ENCODE results near the gene TBC1D20.

TBC1D20 gene

DNA sequence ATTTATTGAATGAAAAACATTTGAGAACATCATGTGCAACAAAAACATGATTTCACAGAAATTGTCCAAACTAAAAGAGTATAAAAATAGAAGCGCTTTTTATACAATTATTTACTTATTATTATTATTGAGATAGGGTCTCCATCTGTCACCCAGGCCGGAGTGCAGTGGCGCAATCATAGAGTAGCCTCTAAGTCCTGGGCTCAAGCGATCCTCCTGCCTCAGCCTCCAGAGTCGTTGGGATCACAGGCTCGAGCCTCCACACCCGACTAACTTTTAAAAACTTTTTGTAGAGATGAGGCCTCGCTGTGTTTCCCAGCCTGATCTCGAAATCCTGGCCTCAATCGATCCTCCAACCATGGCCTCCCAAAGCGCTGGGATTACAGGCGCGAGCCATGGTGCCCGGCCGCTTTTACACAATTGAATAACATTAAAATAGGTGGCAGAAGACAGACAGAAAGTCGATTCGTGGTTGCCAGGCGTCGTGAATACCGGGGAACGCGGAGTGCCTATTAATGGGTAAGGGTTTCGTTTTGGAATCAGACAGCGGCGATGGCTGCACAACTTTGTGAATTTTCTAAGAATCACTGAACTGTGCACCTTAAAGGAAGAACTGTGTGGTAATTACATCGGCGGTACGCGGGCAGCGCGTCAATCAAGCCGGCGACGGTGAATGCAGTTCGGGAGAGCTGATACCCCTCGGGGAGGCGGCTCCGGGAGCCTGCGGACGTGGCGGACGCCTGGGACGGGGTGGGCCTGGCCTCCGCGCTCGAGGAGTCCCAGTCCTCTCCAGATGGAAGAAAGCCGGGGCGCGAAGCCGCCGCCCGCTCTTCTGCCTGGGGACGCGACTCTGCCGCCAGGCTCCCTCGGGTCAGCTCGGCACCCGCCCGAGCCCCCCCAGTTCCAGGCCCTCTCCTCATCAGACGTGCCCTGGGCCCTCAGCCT is 807 bp downstream of the TBC1D20 start:
- H2BK5ac ChIP-seq (ENCODE audit: low read depth, low read length, poor library complexity): peak overlapping the region; percentile 42
- H4K12ac ChIP-seq (ENCODE audit: low read depth, low read length): peak overlapping the region; percentile 6

DNA sequence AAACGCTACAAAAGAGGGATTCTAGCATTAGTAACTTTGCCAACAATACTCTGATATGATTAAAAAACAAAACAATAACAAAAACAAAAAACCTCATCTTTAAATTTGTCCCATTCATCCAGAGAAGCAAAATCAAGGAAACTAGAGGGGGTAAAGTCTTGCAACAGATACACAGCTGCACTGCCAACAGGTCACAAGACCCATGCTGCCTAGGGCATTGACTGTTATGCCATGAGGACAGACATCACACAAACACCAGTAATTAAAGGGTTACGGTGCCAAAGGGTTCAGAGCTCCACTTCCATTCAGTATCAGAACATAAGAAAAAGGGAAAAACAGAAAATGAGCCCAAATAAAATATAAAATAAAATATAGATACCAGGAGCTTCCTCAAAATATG is 1.6 kb downstream of the TBC1D20 start:
- Histone ChIP-seq H3K18ac (ENCODE audit: low read length) (no peak overlapping the region), H4K12ac (ENCODE audit: low read depth, low read length) (no peak overlapping the region), H3K4me3 (ENCODE audit: low read depth, low read length) (no peak overlapping the region), H3K14ac (ENCODE audit: low read length) (no peak overlapping the region), H3K27ac (ENCODE audit: low read depth, low read length) (no peak overlapping the region), H3K27me3 (ENCODE audit: insufficient read depth, low read length) (no peaks in the 10 kb centered on the region), H3K9me3 (ENCODE audit: insufficient read depth, low read depth, low read length) (no peaks in the 10 kb centered on the region), H4K91ac (ENCODE audit: low read depth, low read length) (no peak overlapping the region), H4K8ac (ENCODE audit: low read depth, low read length) (no peak overlapping the region), H3K79me1 (ENCODE audit: low read length) (peaks cover 10% of the 10 kb centered on the region), H3K4ac (ENCODE audit: low read depth, low read length) (peak overlapping the region; percentile 69), H3K79me2 (ENCODE audit: control insufficient read depth, insufficient read depth, low read length, poor library complexity) (peaks cover 11% of the 10 kb centered on the region), H2AK5ac (ENCODE audit: low read length) (no peak overlapping the region), H3K9ac (ENCODE audit: low read length) (peak overlapping the region; percentile 11), H2AFZ (ENCODE audit: insufficient read depth, low read length, poor library complexity) (no peak overlapping the region), H3K23ac (ENCODE audit: low read length) (no peak overlapping the region), H3K4me2 (ENCODE audit: low read length) (peak overlapping the region; percentile 13), H2BK120ac (ENCODE audit: insufficient read depth, low read length, poor library complexity) (no peak overlapping the region), H3K36me3 (ENCODE audit: control insufficient read depth in 1 of 2, insufficient read depth in 2 of 2, low read length in 2 of 2) (peaks cover 1 to 5% of the 10 kb centered on the region in 2 experiments), H3K4me1 (ENCODE audit: control insufficient read depth in 1 of 2, insufficient read depth in 2 of 2, low read length in 2 of 2) (peaks cover 3 to 11% of the 10 kb centered on the region in 2 experiments), H2BK12ac (ENCODE audit: low read length) (no peak overlapping the region), H2BK5ac (ENCODE audit: low read depth, low read length, poor library complexity) (no peak overlapping the region)
- no peak for DNase-seq
- no CpG with 5 or more reads among the region's 2 CpGs for WGBS (ENCODE audit: extremely low coverage, insufficient coverage, insufficient read length)

More for the DNA sequence above, 807 bp downstream of the TBC1D20 start:
- peak; percentile 38 to 57 for DNase-seq
- peak overlapping the region; percentile 89 for H3K27ac ChIP-seq (ENCODE audit: low read depth, low read length)
- no peaks in the 10 kb centered on the region for H3K9me3 ChIP-seq (ENCODE audit: insufficient read depth, low read depth, low read length)
- peaks cover 11% of the 10 kb centered on the region for H3K79me2 ChIP-seq (ENCODE audit: control insufficient read depth, insufficient read depth, low read length, poor library complexity)
- peaks cover 10% of the 10 kb centered on the region for H3K79me1 ChIP-seq (ENCODE audit: low read length)
- H4K91ac ChIP-seq (ENCODE audit: low read depth, low read length): peak overlapping the region; percentile 85
- H2AFZ ChIP-seq (ENCODE audit: insufficient read depth, low read length, poor library complexity): peak overlapping the region; percentile 14
- WGBS (ENCODE audit: extremely low coverage, insufficient coverage, insufficient read length): no CpG with 5 or more reads among the region's 60 CpGs
- peaks cover 3 to 11% of the 10 kb centered on the region in 2 experiments for H3K4me1 ChIP-seq (ENCODE audit: control insufficient read depth in 1 of 2, insufficient read depth in 2 of 2, low read length in 2 of 2)
- H3K23ac ChIP-seq (ENCODE audit: low read length): no peak overlapping the region
- peaks cover 1 to 5% of the 10 kb centered on the region in 2 experiments for H3K36me3 ChIP-seq (ENCODE audit: control insufficient read depth in 1 of 2, insufficient read depth in 2 of 2, low read length in 2 of 2)
- no peaks in the 10 kb centered on the region for H3K27me3 ChIP-seq (ENCODE audit: insufficient read depth, low read length)
- H2BK12ac ChIP-seq (ENCODE audit: low read length): no peak overlapping the region
- H3K18ac ChIP-seq (ENCODE audit: low read length): peak overlapping the region; percentile 91
- peak overlapping the region; percentile 87 for H4K8ac ChIP-seq (ENCODE audit: low read depth, low read length)
- H3K9ac ChIP-seq (ENCODE audit: low read length): peak overlapping the region; percentile 98
- H2AK5ac ChIP-seq (ENCODE audit: low read length): no peak overlapping the region
- peak overlapping the region; percentile 61 for H2BK120ac ChIP-seq (ENCODE audit: insufficient read depth, low read length, poor library complexity)
- peak overlapping the region; percentile 28 for H3K4ac ChIP-seq (ENCODE audit: low read depth, low read length)
- H3K14ac ChIP-seq (ENCODE audit: low read length): peak overlapping the region; percentile 91
- peak overlapping the region; percentile 86 for H3K4me2 ChIP-seq (ENCODE audit: low read length)
- peak overlapping the region; percentile 93 for H3K4me3 ChIP-seq (ENCODE audit: low read depth, low read length)

DNA sequence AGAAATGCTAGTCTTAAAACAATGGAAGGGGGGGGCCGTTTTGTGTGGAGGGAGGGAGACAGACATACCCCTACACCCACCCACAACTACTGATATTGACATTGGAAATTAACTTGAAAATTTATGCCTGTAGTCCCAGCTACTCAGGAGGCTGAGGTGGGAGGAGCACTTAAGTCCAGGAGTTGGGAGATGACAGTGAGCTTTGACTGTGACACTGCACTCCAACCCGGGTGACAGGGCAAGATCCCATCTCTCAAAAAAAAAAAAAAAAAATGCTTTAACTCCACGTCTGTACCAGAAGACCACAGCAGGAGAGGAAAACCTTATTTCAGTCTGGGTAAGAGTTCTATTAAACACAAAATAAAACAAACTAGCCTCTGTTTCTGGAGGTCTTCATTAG is 2.2 kb downstream of the TBC1D20 start:
- Histone ChIP-seq H2AFZ (ENCODE audit: insufficient read depth, low read length, poor library complexity) (no peak overlapping the region), H4K12ac (ENCODE audit: low read depth, low read length) (no peak overlapping the region), H2AK5ac (ENCODE audit: low read length) (no peak overlapping the region), H4K8ac (ENCODE audit: low read depth, low read length) (no peak overlapping the region), H3K36me3 (ENCODE audit: control insufficient read depth in 1 of 2, insufficient read depth in 2 of 2, low read length in 2 of 2) (peaks cover 1 to 5% of the 10 kb centered on the region in 2 experiments), H3K27me3 (ENCODE audit: insufficient read depth, low read length) (no peaks in the 10 kb centered on the region), H3K4me2 (ENCODE audit: low read length) (no peak overlapping the region), H2BK12ac (ENCODE audit: low read length) (no peak overlapping the region), H3K4me1 (ENCODE audit: control insufficient read depth in 1 of 2, insufficient read depth in 2 of 2, low read length in 2 of 2) (peaks cover 3 to 13% of the 10 kb centered on the region in 2 experiments), H3K23ac (ENCODE audit: low read length) (no peak overlapping the region), H2BK120ac (ENCODE audit: insufficient read depth, low read length, poor library complexity) (no peak overlapping the region), H3K9ac (ENCODE audit: low read length) (no peak overlapping the region), H4K91ac (ENCODE audit: low read depth, low read length) (no peak overlapping the region), H2BK5ac (ENCODE audit: low read depth, low read length, poor library complexity) (no peak overlapping the region), H3K27ac (ENCODE audit: low read depth, low read length) (no peak overlapping the region), H3K4me3 (ENCODE audit: low read depth, low read length) (no peak overlapping the region), H3K14ac (ENCODE audit: low read length) (no peak overlapping the region), H3K79me1 (ENCODE audit: low read length) (peaks cover 10% of the 10 kb centered on the region), H3K79me2 (ENCODE audit: control insufficient read depth, insufficient read depth, low read length, poor library complexity) (peaks cover 11% of the 10 kb centered on the region), H3K18ac (ENCODE audit: low read length) (no peak overlapping the region), H3K9me3 (ENCODE audit: insufficient read depth, low read depth, low read length) (no peaks in the 10 kb centered on the region), H3K4ac (ENCODE audit: low read depth, low read length) (peak overlapping the region; percentile 52)
- no CpG with 5 or more reads among the region's 3 CpGs for WGBS (ENCODE audit: extremely low coverage, insufficient coverage, insufficient read length)
- DNase-seq: no peak

GRCh38 chr20:458776-459175 is 3.6 kb downstream of the TBC1D20 start:
- Histone ChIP-seq H3K27ac (ENCODE audit: low read depth, low read length) (no peak overlapping the region), H3K14ac (ENCODE audit: low read length) (no peak overlapping the region), H3K4me1 (ENCODE audit: control insufficient read depth in 1 of 2, insufficient read depth in 2 of 2, low read length in 2 of 2) (peaks cover 3 to 15% of the 10 kb centered on the region in 2 experiments), H2AK5ac (ENCODE audit: low read length) (no peak overlapping the region), H3K23ac (ENCODE audit: low read length) (no peak overlapping the region), H4K91ac (ENCODE audit: low read depth, low read length) (no peak overlapping the region), H4K8ac (ENCODE audit: low read depth, low read length) (no peak overlapping the region), H2BK120ac (ENCODE audit: insufficient read depth, low read length, poor library complexity) (no peak overlapping the region), H3K9ac (ENCODE audit: low read length) (no peak overlapping the region), H3K4me3 (ENCODE audit: low read depth, low read length) (no peak overlapping the region), H3K27me3 (ENCODE audit: insufficient read depth, low read length) (no peaks in the 10 kb centered on the region), H3K4me2 (ENCODE audit: low read length) (no peak overlapping the region), H2AFZ (ENCODE audit: insufficient read depth, low read length, poor library complexity) (no peak overlapping the region), H3K79me2 (ENCODE audit: control insufficient read depth, insufficient read depth, low read length, poor library complexity) (peaks cover 11% of the 10 kb centered on the region), H3K18ac (ENCODE audit: low read length) (no peak overlapping the region), H2BK12ac (ENCODE audit: low read length) (no peak overlapping the region), H3K36me3 (ENCODE audit: control insufficient read depth in 1 of 2, insufficient read depth in 2 of 2, low read length in 2 of 2) (peaks cover 3 to 5% of the 10 kb centered on the region in 2 experiments), H3K79me1 (ENCODE audit: low read length) (peaks cover 10% of the 10 kb centered on the region), H3K4ac (ENCODE audit: low read depth, low read length) (peak overlapping the region; percentile 19), H4K12ac (ENCODE audit: low read depth, low read length) (no peak overlapping the region), H2BK5ac (ENCODE audit: low read depth, low read length, poor library complexity) (no peak overlapping the region), H3K9me3 (ENCODE audit: insufficient read depth, low read depth, low read length) (no peaks in the 10 kb centered on the region)
- WGBS (ENCODE audit: extremely low coverage, insufficient coverage, insufficient read length): no CpG with 5 or more reads among the region's 6 CpGs
- no peak for DNase-seq

Data from trophoblast cell (in vitro differentiated cells and primary cell).